Mucosa of stomach (tissue), 1 donor: ENCODE measurements around the gene GPHN.
"Not testable (repeated sequence)": the region's sequence is repeated elsewhere in the genome, so short reads cannot be mapped to it uniquely, and the experiment has no call there.

Experiments
- H3K27me3 ChIP-seq: one replicate; pipeline ENCODE4 v1.7.0; 2013; ENCODE audit warnings: mild to moderate bottlenecking, low read length; ENCODE audit not compliant: control insufficient read depth, insufficient read depth
- H3K36me3 ChIP-seq: one replicate; pipeline ENCODE4 v1.7.0; 2013; ENCODE audit warnings: low read length; ENCODE audit not compliant: control insufficient read depth, insufficient read depth
- H3K4me1 ChIP-seq: one replicate; pipeline ENCODE4 v1.7.0; 2013; ENCODE audit warnings: mild to moderate bottlenecking, low read length; ENCODE audit not compliant: control insufficient read depth, insufficient read depth
- H3K4me3 ChIP-seq: one replicate; pipeline ENCODE4 v1.7.0; 2013; ENCODE audit warnings: low read length
- H3K9ac ChIP-seq: one replicate; pipeline ENCODE4 v1.7.0; 2013; ENCODE audit warnings: mild to moderate bottlenecking, low read length, moderate library complexity
- H3K9me3 ChIP-seq: one replicate; pipeline ENCODE4 v1.7.0; 2013; ENCODE audit warnings: mild to moderate bottlenecking, low read length, moderate library complexity; ENCODE audit not compliant: control insufficient read depth
- donor health status: Pancreatic carcinoma.

Gene GPHN

DNA sequence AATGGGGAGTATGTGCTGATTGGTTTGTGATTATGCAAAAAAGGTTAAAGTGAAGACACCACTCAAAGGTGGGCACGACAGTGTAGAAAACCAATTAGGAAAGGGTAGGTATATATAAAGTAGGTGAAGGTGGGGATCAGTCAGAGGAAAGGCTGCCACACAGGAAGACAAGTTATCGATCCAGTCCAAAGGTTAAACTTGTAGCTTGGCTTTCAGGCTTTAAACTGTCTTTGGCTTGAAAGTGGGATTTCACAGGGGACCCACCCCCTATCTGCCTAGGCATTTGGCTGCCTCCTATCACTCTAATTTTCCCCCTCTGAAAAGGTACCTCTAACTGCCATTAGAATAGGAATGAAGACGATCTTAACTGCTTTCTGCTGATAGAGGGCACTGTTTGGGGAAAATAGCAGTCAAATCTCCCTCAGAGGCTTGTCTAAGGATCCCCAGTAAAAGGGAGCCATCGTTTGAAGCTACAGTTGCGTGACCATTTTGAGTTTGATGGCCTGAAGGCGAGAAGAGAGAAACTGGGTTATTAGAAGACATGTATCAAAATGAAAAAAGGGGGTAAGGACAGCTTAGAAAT is 250.2 kb downstream of the GPHN start:
- no peaks in the 10 kb centered on the region for H3K4me1 ChIP-seq
- H3K4me3 ChIP-seq, result no peak overlapping the region
- no peak overlapping the region for H3K9ac ChIP-seq
- no peaks in the 10 kb centered on the region for H3K27me3 ChIP-seq
- no peaks in the 10 kb centered on the region for H3K9me3 ChIP-seq
- no peaks in the 10 kb centered on the region for H3K36me3 ChIP-seq

- Histone ChIP-seq H3K36me3 (no peaks in the 10 kb centered on the region), H3K4me3 (no peak overlapping the region), H3K27me3 (no peaks in the 10 kb centered on the region), H3K9ac (no peak overlapping the region), H3K4me1 (no peaks in the 10 kb centered on the region), H3K9me3 (no peaks in the 10 kb centered on the region)
Observed at GRCh38 chr14:66772146-66772545, 264.2 kb downstream of the GPHN start.

GRCh38 chr14:66782853-66783252 is 274.9 kb downstream of the GPHN start:
- no peaks in the 10 kb centered on the region for H3K4me1 ChIP-seq
- no peaks in the 10 kb centered on the region for H3K9me3 ChIP-seq

DNA sequence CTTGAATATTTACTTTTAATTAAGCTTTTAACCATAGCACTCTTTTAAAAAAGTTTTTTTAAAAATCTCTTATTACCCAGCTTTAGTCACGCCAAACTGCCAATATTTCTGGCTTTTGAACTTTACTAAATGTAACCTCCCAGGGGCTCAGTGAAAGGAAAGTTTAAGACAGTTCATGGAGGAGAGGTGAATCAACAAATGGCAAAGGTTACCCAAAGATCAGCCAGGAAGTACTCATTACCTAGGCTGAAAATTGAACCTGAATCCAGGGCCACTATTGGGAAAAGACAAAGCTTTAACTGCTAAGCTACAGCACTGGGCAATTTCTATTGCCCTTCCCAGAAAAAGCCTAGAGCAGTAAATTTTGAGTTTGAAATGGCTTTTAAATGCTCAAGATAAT is 282.2 kb downstream of the GPHN start:
- Histone ChIP-seq H3K36me3 (no peaks in the 10 kb centered on the region), H3K4me1 (no peaks in the 10 kb centered on the region), H3K9me3 (no peaks in the 10 kb centered on the region), H3K27me3 (no peaks in the 10 kb centered on the region), H3K4me3 (no peak overlapping the region), H3K9ac (no peak overlapping the region)

More at GRCh38 chr14:66782853-66783252, 274.9 kb downstream of the GPHN start:
- Histone ChIP-seq H3K4me3 (no peak overlapping the region), H3K27me3 (no peaks in the 10 kb centered on the region), H3K9ac (no peak overlapping the region), H3K36me3 (no peaks in the 10 kb centered on the region)

DNA sequence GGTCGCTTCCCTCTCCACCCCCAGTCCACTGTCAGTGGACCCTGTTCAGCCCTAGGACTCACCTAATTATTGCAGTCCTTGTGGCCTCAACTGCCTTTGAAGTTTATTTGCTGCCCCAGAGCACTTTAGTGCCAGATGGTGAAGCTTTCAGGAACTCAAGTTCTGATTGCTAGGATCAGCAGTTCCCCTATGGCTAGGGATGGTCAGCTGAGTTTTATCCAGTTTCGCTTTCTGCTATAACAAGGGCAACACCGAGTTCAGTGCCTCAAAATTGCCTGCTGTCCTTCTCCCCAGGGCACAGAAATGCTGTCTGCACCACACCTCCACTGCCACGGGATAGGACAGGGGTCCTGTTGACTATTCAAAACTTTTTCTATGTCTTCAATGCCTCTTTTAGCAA is 295.0 kb downstream of the GPHN start:
- Histone ChIP-seq H3K36me3 (no peaks in the 10 kb centered on the region), H3K4me3 (no peak overlapping the region), H3K9ac (no peak overlapping the region), H3K4me1 (no peaks in the 10 kb centered on the region), H3K9me3 (no peaks in the 10 kb centered on the region), H3K27me3 (no peaks in the 10 kb centered on the region)

DNA sequence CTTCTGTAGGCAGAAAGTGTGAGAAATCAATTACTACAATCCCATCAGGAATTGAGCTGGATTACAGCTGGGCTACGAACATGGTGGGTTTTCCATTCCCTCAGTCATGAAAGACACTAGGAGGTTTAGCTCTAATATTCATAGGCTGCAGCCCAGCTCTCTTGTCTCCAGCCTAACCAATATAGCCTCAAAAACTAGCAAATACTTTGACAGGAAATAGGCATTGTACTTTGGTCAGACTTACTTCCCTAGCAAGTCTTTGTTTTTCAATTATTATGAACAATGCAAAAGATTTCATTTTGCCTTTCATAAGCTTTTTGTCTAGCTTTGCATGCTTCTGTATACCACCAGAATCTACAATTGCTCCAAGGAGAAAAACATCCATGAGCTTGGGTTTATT is 296.2 kb downstream of the GPHN start:
- H3K9ac ChIP-seq, result no peak overlapping the region
- H3K9me3 ChIP-seq, result no peaks in the 10 kb centered on the region
- H3K4me3 ChIP-seq, result no peak overlapping the region
- H3K27me3 ChIP-seq, result no peaks in the 10 kb centered on the region
- H3K36me3 ChIP-seq, result no peaks in the 10 kb centered on the region
- no peaks in the 10 kb centered on the region for H3K4me1 ChIP-seq

GRCh38 chr14:66813636-66814035 is 305.7 kb downstream of the GPHN start:
- Histone ChIP-seq H3K4me3 (no peak overlapping the region), H3K27me3 (no peaks in the 10 kb centered on the region), H3K36me3 (peaks cover 7% of the 10 kb centered on the region), H3K9ac (no peak overlapping the region), H3K9me3 (no peaks in the 10 kb centered on the region), H3K4me1 (no peaks in the 10 kb centered on the region)

- Histone ChIP-seq H3K4me3 (no peak overlapping the region), H3K9ac (no peak overlapping the region), H3K36me3 (peaks cover 7% of the 10 kb centered on the region), H3K4me1 (no peaks in the 10 kb centered on the region), H3K27me3 (no peaks in the 10 kb centered on the region), H3K9me3 (no peaks in the 10 kb centered on the region)
Observed at GRCh38 chr14:66815687-66816086, 307.7 kb downstream of the GPHN start.

DNA sequence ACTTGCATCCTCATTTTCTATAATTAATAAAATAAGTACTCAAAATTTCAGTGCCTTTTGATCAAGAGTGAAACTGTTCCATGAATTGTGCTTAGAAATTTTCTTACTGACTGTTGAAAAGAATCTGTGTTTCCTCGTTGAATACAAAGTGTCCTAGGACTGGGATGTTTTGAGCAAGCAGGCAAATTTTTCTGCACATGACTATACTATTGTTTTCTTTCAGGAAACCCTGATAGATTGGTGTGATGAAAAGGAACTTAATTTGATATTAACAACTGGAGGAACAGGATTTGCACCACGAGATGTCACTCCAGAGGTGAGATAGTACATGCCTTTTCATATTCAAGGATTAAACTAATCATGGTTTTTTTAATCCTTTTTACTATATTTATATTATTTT is 316.3 kb downstream of the GPHN start:
- Histone ChIP-seq H3K27me3 (no peaks in the 10 kb centered on the region), H3K4me1 (no peaks in the 10 kb centered on the region), H3K9me3 (no peaks in the 10 kb centered on the region), H3K4me3 (no peak overlapping the region), H3K9ac (no peak overlapping the region), H3K36me3 (no peaks in the 10 kb centered on the region)

- no peaks in the 10 kb centered on the region for H3K4me1 ChIP-seq
- no peak overlapping the region for H3K9ac ChIP-seq
- H3K27me3 ChIP-seq, result no peaks in the 10 kb centered on the region
- no peak overlapping the region for H3K4me3 ChIP-seq
- H3K9me3 ChIP-seq, result no peaks in the 10 kb centered on the region
- H3K36me3 ChIP-seq, result no peaks in the 10 kb centered on the region
Observed at GRCh38 chr14:66827182-66827581, 319.2 kb downstream of the GPHN start.

- H3K9me3 ChIP-seq, result no peaks in the 10 kb centered on the region
- H3K27me3 ChIP-seq, result no peaks in the 10 kb centered on the region
- H3K4me1 ChIP-seq, result no peaks in the 10 kb centered on the region
- H3K36me3 ChIP-seq, result no peaks in the 10 kb centered on the region
- no peak overlapping the region for H3K4me3 ChIP-seq
- no peak overlapping the region for H3K9ac ChIP-seq
Observed at GRCh38 chr14:66831173-66831572, 323.2 kb downstream of the GPHN start.

DNA sequence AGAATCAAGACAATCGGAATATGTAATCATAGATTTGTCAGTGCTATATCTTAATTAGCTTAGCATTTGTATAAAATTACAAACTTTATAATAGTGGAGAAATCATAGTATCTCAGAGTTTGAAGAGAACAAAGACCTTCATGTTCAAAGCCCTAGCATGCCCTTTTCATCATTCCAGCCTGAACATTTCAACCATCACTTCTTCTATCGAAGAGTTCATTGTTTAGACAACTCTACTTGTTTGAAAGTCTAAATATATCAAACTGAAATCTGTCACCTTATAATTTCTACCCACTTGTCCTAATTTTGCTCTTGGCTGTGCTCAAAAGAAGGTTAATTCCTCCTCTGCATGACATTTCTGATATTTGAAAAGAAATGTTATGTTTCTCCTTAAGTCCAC is 325.9 kb downstream of the GPHN start:
- H3K4me1 ChIP-seq, result no peaks in the 10 kb centered on the region
- no peaks in the 10 kb centered on the region for H3K27me3 ChIP-seq
- H3K36me3 ChIP-seq, result no peaks in the 10 kb centered on the region
- H3K9me3 ChIP-seq, result no peaks in the 10 kb centered on the region
- no peak overlapping the region for H3K4me3 ChIP-seq
- no peak overlapping the region for H3K9ac ChIP-seq

GRCh38 chr14:66837436-66837835 is 329.5 kb downstream of the GPHN start:
- not testable (repeated sequence) for H3K36me3 ChIP-seq, H3K4me3 ChIP-seq, H3K9me3 ChIP-seq, H3K27me3 ChIP-seq, H3K4me1 ChIP-seq, H3K9ac ChIP-seq
